Thyroid gland (tissue), 4 donors: Measurements from ENCODE around the gene ARMC2. TPM values are rescaled to one million over a fixed set of nuclear protein-coding genes. Genes with fewer than 3 reads are reported as not detected.
A peak's percentile ranks its signal among the peaks of the same experiment; 100 is the strongest.

Experiments used
- DNase-seq, 2 donors: peaks; one replicate each; pipeline ENCODE4 v3.0.0-alpha.2; 2019
- H3K27ac ChIP-seq, 3 donors: fragments of 200-600 bp; sonication (generic); 1 replicate in 2 of 3; 2 replicates in 1 of 3; pipeline ENCODE4 v1.5.1; 2016 to 2019; ENCODE audit warnings: mild to moderate bottlenecking in 1 of 3, moderate library complexity in 1 of 3
- H3K27me3 ChIP-seq: fragments of 200-600 bp; sonication (generic); one replicate; pipeline ENCODE4 v1.5.1; 2019
- H3K36me3 ChIP-seq, 2 donors: fragments of 200-600 bp; sonication (generic); one replicate each; pipeline ENCODE4 v1.5.1; 2016 to 2019
- H3K4me1 ChIP-seq, 2 donors: fragments of 200-600 bp; sonication (generic); one replicate each; pipeline ENCODE4 v1.5.1; 2017 to 2019
- H3K4me3 ChIP-seq, 3 donors: fragments of 200-600 bp; sonication (generic); replicated peaks in 1 of 3; 1 replicate in 2 of 3; 2 replicates in 1 of 3; pipeline ENCODE4 v1.5.1; 2016; ENCODE audit warnings: mild to moderate bottlenecking in 1 of 3
- H3K9me3 ChIP-seq: fragments of 200-600 bp; sonication (generic); one replicate; pipeline ENCODE4 v1.5.1; 2017
- CTCF ChIP-seq, 6 experiments: fragments of 200-600 bp in 3 of 6; fragments of 450-650 bp in 3 of 6; sonication (generic) in 3 of 6; IDR thresholded peaks; one replicate each; pipeline ENCODE4 v1.5.1; 2016 to 2019; ENCODE audit warnings: antibody characterized with exemption in 6 of 6, mild to moderate bottlenecking in 2 of 6, inconsistent platforms in 1 of 6, moderate library complexity in 1 of 6
- POLR2A ChIP-seq, 2 donors: fragments of 450-650 bp; IDR thresholded peaks; one replicate each; pipeline ENCODE4 v1.6.1; 2017; ENCODE audit warnings: antibody characterized with exemption in 2 of 2, mild to moderate bottlenecking in 2 of 2, moderate library complexity in 1 of 2
- WGBS, 2 donors: methylation state at CpG; one replicate each; pipeline ENCODE4 v1.1.5; 2017; 5-methylcytosine and 5-hydroxymethylcytosine counted together
- intact Hi-C: fragments of 100-400 bp; cut with DNase I; formaldehyde crosslinking; loops from one replicate; pipeline ENCODE4 v1.15.1; 2023
- total RNA-seq, 4 donors: library from RNA; depleted of rRNA; stranded (reverse); fragments of >200 nt; gene quantifications; one replicate each; pipeline ENCODE4 v1.2.3, GENCODE V29; 2016

Gene ARMC2
- total RNA-seq, 4 donors from 2014 or later, result 5.2 to 9.3 (median 6.9) TPM

- intact Hi-C loops, result no loop called here
- peaks cover 28 to 42% of the 10 kb centered on the region in 2 donors for H3K36me3 ChIP-seq
- WGBS, 2 donors, result 96 to 100% methylated on average over 1 of the region's 1 CpG
Observed at GRCh38 chr6:108996208-108996607, 148.0 kb downstream of the ARMC2 start.

GRCh38 chr6:108998485-108998884, 150.3 kb downstream of the ARMC2 start:
- DNase-seq, result no peak

More at GRCh38 chr6:108996208-108996607, 148.0 kb downstream of the ARMC2 start:
- Histone ChIP-seq H3K9me3 (no peaks in the 10 kb centered on the region), H3K27ac (peak overlapping the region in 1 of 3 donors; percentile 18), H3K27me3 (no peaks in the 10 kb centered on the region), H3K4me1 (peaks cover under 1% of the 10 kb centered on the region in 2 donors), H3K4me3 (no peak overlapping the region)
- no peak for DNase-seq
- TF ChIP-seq CTCF (IDR thresholded peaks at IDR 0.05), result no peak
- no peak for TF ChIP-seq POLR2A (IDR thresholded peaks at IDR 0.05)

GRCh38 chr6:108999428-108999827, 151.2 kb downstream of the ARMC2 start:
- no peak for DNase-seq
- H3K27me3 ChIP-seq, result no peaks in the 10 kb centered on the region
- TF ChIP-seq POLR2A (IDR thresholded peaks at IDR 0.05) (no peak), CTCF (IDR thresholded peaks at IDR 0.05) (no peak)
- no peak overlapping the region for H3K27ac ChIP-seq
- no peaks in the 10 kb centered on the region for H3K9me3 ChIP-seq
- no peak overlapping the region for H3K4me3 ChIP-seq
- 96% methylated on average over 5 of the region's 5 CpGs for WGBS, 2 donors
- H3K4me1 ChIP-seq, result peaks cover 25 to 32% of the 10 kb centered on the region in 2 donors
- intact Hi-C loops, result no loop called here
- H3K36me3 ChIP-seq, result peaks cover 10 to 26% of the 10 kb centered on the region in 2 donors

More at GRCh38 chr6:108998485-108998884, 150.3 kb downstream of the ARMC2 start:
- Histone ChIP-seq H3K27me3 (no peaks in the 10 kb centered on the region), H3K36me3 (peaks cover 17 to 31% of the 10 kb centered on the region in 2 donors), H3K27ac (no peak overlapping the region), H3K4me1 (peaks cover 21 to 22% of the 10 kb centered on the region in 2 donors), H3K4me3 (no peak overlapping the region), H3K9me3 (no peaks in the 10 kb centered on the region)
- intact Hi-C loops, result no loop called here
- 92 to 96% methylated on average over 3 of the region's 3 CpGs for WGBS, 2 donors
- TF ChIP-seq CTCF (IDR thresholded peaks at IDR 0.05) (no peak), POLR2A (IDR thresholded peaks at IDR 0.05) (no peak)

GRCh38 chr6:109000289-109000688, 152.1 kb downstream of the ARMC2 start:
- Histone ChIP-seq H3K4me3 (no peak overlapping the region), H3K9me3 (no peaks in the 10 kb centered on the region), H3K27me3 (no peaks in the 10 kb centered on the region), H3K4me1 (peaks cover 34 to 40% of the 10 kb centered on the region in 2 donors), H3K27ac (no peak overlapping the region), H3K36me3 (peaks cover 10 to 26% of the 10 kb centered on the region in 2 donors)
- no peak for DNase-seq
- TF ChIP-seq POLR2A (IDR thresholded peaks at IDR 0.05) (no peak), CTCF (IDR thresholded peaks at IDR 0.05) (no peak)
- intact Hi-C loops, result loop anchor here (10.0 kb wide), 1 partner anchor 45 kb away; no protein-coding TSS in a partner anchor
- WGBS, 2 donors, result 90 to 95% methylated on average over 2 of the region's 2 CpGs

- 92% methylated on average over 7 of the region's 7 CpGs for WGBS, 2 donors
- Histone ChIP-seq H3K27me3 (no peaks in the 10 kb centered on the region), H3K4me3 (no peak overlapping the region), H3K9me3 (no peaks in the 10 kb centered on the region), H3K36me3 (peaks cover 10 to 26% of the 10 kb centered on the region in 2 donors), H3K27ac (peak overlapping the region in 2 of 3 donors; percentile 55 to 77), H3K4me1 (peaks cover 42 to 51% of the 10 kb centered on the region in 2 donors)
- intact Hi-C loops, result loop anchor here (10.0 kb wide), 1 partner anchor 47 kb away; no protein-coding TSS in a partner anchor
- DNase-seq, result no peak
- TF ChIP-seq CTCF (IDR thresholded peaks at IDR 0.05) (no peak), POLR2A (IDR thresholded peaks at IDR 0.05) (no peak)
Observed at GRCh38 chr6:109001291-109001894, 153.2 kb downstream of the ARMC2 start.
